ENCODE measurements around the gene CCL15.

The CCL15 gene

DNA sequence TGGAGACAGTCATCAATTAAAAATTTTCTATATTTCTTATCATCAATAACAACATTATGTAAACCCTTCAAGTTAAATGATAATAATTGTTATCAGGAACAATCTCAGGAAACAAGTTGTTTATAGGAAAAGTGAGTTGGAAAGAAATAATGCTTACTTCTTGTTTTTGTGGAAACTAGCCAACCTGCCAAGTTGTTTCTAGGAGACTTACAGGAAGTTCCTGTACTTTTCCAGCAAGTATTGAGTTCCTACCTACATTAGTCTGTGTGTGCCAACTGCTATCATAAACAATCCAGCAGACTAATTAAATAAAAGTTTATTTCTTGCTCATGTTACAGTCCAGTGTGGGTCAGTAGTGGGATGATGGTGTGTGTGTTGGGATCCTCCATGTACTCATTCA lies 13.2 kb downstream of the CCL15 start:
- DNase-seq = no peak

DNA sequence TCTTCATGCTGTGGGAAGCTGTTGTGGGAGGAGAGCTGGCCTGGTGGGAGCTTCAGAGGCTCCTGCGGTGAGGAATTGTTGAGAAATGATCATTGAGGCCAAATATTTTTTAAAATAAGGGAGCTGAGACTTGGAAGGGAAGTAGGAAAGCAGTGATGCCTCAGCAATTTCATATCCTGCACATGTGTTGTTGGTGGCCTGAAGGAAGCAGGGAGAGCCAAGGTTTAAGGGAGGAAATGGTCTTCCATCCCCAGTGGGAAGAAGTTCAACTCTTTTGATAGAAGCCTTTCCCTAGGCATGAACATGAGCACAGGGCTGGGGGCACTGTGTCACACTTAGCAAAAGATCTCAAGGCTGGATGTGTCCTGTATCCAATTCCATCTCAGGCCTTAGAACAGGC lies 14.7 kb downstream of the CCL15 start, which contains the start of gene CCL14:
TSS of gene CCL14 (minus strand) at position 87 of the 400 bp plus-strand sequence. CDS start at position 7, 80 bp downstream.
- DNase-seq = no peak

DNA sequence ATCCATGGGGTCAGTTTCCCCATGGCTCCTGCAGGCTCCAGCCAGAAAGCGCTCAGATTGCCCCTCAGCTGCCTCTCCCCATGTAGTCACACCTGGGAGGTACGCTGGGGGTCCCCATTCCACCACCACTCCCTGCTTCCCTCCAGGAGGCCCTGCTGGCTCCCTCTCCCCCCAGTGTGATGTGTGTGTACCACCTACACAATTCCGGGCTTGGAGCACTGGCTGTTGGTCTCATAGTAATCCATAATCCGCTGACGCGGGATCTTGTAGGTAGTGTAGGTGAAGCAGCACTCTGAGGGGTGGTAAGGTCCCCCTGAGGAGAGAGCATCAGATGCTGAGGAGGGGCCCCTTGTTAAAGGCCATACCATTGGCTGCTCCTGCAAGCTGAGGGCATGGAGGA lies 17.2 kb downstream of the CCL15 start:
- DNase-seq = no peak

GRCh38 chr17:35982409-35983191 lies 18.8 kb downstream of the CCL15 start:
- DNase-seq = no peak

DNA sequence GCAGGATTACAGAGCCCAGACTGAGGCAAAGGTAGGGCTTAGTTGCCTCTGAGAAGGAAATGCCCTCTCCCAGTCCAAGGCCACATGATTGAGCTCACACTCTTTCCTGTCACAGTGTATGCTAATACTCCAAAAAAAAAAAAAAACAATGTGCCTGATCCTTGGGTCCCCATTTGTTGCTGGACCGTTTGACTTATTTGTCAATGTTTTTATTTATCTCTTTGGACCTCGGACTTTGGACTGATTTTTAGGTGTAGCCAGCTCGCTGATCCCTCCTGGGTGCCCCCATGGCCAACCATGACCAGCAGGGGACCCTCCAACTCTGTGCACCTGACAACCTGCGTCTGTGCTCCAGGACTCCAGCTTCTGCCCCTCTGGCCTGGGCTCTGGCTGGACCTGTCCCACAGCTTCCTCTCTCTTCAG lies 19.4 kb downstream of the CCL15 start:
- DNase-seq = peak; percentile 24

- no peak for DNase-seq
These were observed 20.1 kb downstream of the CCL15 start, which contains the start of gene CCL16 for GRCh38 chr17:35981246-35981645. TSS of gene CCL16 (minus strand) at chr17:35981497. CDS start at chr17:35981420, 77 bp downstream.

DNA sequence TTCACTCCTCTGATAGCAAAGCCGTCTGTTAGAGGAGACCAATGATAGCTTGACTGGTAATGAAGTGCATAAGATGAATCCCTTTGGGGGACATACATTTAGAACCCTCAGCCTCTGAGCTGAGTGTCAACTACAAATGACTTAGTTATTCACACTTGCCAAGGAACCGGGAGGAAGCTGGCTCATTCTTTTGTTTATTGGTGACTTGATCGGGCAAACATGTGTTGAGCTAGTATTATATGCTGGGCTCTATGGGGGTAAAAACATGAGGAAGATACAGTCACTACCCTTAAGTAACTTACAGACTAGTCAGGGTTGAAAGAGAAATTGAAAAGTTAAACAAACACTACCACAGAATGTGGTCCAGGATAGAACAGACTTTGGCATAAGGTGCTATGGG lies 23.0 kb downstream of the CCL15 start:
- DNase-seq = no peak

DNA sequence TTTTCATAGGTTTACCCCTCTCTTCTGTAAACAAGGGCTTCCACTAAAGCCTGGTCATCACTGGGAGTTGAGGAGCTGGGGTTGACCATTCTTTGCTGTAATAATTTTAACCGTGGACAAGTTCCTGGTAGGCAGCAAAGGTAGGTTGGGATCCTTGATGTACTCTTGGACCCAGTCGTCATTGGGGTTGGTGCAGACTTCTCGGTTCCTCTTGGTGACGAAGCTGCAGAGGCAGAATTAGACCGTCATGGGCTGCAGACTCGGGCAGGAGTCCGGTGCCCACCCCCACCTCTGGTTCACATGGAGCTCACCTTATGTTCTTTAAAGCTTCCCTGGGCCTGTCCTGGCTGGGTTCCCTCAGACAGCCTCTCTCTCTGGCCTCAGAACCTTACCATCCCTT lies 23.8 kb downstream of the CCL15 start:
- no peak for DNase-seq

- no peak for DNase-seq
These were observed 27.8 kb downstream of the CCL15 start for GRCh38 chr17:35973333-35974260.

DNA sequence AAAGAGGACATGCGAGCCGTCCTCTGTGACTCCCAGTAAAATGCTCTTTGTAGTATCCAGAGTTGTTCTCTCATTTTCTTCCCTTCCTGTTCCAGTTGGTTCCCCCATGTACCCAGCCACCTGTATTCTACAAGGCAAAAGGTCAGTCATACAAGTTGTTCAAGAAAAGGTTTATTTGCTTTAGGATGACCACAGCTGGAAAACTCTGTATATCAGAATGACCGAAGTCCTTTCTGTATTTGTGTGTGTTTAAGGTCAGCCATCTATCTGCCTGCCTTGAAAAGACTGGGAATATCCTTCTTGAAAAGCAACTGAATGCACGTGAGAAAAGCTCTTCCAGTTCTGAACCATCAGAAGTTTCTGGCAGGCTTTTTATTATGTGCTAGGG lies 28.4 kb downstream of the CCL15 start:
- no peak for DNase-seq

DNA sequence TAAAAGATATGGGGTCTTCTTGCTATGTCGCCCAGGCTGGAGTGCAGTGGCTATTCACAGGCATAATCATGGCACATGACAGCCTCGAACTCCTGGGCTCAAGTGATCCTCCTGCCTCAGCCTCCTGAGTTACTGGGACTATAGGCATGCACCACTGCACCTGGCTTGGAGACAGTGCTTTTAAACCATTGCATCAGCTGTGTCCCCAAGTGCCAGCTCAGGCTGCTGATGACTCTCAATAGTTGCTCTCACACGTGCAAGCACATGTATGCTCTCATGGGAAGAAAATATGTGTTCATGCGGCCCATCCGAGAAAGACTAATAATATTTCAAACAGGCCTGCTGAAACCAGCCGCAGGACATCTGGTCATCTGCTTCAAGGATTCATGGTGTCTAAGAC lies 28.8 kb downstream of the CCL15 start:
- no peak for DNase-seq

- DNase-seq = no peak
These were observed 29.3 kb downstream of the CCL15 start for GRCh38 chr17:35972066-35972465.

DNA sequence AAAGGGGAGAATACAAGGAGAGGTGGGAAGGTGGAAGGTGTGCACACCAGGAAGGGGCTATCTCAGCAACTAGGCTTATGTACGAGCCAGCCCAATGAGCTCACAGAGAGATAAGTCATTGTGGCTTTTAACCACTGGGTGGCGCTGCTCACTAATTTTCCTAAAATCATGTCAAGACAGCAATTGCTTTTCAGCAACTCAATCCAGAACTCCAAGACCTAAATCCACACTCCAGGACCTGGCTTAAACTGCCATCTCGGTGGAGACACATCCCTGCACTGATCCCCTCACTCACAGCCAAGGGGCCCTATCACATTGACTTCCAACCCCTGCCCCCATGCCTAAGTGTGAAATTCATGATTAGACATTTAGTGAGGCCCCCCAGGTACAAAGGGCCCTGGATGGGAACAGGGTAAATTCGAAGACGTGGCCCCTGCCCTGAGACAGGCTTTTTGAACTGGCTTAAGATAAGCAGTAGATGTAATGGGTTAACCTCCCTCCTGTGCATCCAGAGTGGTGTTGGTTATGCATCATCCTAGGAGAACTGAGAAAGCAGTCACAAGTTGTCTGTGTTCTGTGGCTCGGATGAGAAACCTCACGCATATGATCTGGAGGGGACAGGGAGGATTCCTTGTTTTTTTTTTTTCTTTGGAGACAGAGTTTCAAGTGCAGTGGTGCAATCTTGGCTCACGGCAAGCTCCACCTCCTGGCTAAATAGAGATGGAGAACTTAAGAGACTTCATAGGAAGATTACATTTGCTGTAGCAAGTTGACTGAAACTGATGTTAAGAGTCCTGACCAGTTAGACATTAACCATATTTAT lies 31.6 kb downstream of the CCL15 start:
- DNase-seq = peak; percentile 87

DNA sequence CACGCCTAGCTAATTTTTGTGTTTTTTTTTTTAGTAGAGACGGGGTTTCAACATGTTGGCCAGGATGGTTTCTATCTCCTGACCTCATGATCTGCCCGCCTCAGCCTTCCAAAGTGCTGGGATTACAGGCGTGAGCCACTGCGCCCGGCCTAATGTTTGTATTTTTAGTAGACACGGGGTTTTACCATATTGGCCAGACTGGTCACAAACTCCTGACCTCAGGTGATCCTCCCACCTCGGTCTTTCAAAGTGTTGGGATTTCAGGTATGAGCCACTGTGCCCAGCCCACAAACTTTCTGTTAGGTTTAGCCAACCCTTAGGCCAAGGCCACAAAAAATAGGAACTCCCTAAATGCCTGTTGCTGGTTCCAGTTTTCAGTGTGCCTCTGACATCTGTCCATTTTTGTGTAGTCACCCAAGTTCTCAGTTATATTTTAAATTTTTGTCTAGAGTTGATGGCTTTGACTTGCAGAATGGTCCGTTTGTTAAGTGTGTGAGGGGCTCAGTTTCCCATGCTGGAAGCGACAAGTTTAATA lies 32.8 kb downstream of the CCL15 start:
- DNase-seq = no peak

GRCh38 chr17:35965272-35965671 lies 36.1 kb downstream of the CCL15 start:
- no peak for DNase-seq

GRCh38 chr17:35963663-35964062 lies 37.7 kb downstream of the CCL15 start:
- DNase-seq = no peak

GRCh38 chr17:35953720-35954119 lies 47.6 kb downstream of the CCL15 start:
- no peak for DNase-seq

DNA sequence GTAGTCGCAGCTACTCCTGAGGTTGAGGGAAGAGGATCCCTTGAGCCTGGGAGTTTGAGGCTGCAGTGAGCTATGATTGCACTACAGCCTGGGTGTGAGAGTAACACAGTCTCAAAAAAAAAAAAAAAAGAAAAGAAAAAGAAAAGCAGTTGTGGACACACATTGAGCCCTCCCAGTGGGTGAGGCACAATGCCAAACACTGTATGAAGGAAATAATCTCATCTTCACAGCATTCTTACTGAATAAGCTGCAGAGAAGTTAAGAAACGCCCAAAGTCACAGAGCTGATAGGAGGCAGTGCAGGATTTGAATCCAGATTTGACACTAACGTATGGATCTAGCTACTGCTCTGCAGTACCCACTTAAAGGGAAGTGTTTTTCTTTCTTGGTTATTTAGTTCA lies 52.0 kb downstream of the CCL15 start:
- DNase-seq = no peak

DNA sequence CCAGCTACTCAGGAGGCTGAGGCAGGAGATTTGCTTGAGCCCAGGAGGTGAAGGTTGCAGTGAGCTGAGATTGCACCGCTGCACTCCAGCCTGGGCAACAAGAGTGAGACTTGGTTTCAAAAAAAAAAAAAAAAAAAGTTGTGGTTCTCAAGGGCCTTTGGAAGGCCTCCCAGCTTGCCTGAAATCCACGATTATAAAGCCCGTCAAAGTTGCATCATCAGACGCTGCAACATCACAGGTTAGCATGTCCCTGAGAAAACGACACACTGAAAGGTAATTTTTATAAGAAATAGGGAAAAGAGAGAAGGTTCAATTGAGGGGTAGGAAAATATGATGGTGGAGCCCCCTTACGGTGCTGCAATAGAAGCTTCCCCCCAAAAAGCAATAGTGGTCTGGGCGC lies 53.3 kb downstream of the CCL15 start:
- no peak for DNase-seq

All from OCI-M1 (cell line).